K562 (cell line): ENCODE data around the gene MYO18A. TPM values are rescaled to one million over a fixed set of nuclear protein-coding genes. Genes with fewer than 3 reads are reported as not detected.

Source experiments
- ATAC-seq: fragments of 200-7000 bp; cut with Tn5 transposase; 3 replicates; pipeline ENCODE4 v1.9.1; 2020; ENCODE audit warnings: moderate library complexity
- BruUV-seq: library from RNA; stranded (reverse); fragments of 400-500 nt; replicated peaks from 2 replicates; lab custom pipeline; 2021; lab: Mats Ljungman, UMichigan
- CTCF ChIA-PET: fragments of 300-600 bp; formaldehyde crosslinking; extraction: SDS; loops from one replicate; lab custom pipeline; 2021; ENCODE audit warnings: low intra/inter-chr PET ratio; lab: Yijun Ruan, JAX
- POLR2A ChIA-PET: fragments of 300-600, 350-650 bp; sonication (Branson Sonifier 250); formaldehyde crosslinking; extraction: SDS; loops from one replicate; lab custom pipeline; 2021; ENCODE audit warnings: antibody characterized with exemption, inconsistent platforms; lab: Yijun Ruan, JAX
- DNase-seq, 4 experiments: peaks; one replicate each; pipeline versions ENCODE4 v3.0.0 to v3.0.0-alpha.2; 2011 to 2018; ENCODE audit warnings: low spot score in 3 of 4, mixed read lengths in 3 of 4; ENCODE audit errors: extremely low read depth in 1 of 4
- FAIRE-seq: peaks from 2 replicates; lab custom pipeline; 2011; peaks lifted over from hg19 to GRCh38; lab: Jason Lieb, UNC
- H2AFZ ChIP-seq: 2 replicates; pipeline ENCODE4 v1.6.0; 2011; ENCODE audit warnings: low read depth, low read length, control low read depth, inconsistent platforms
- H3K27ac ChIP-seq: fragments of 200-600 bp; 3 replicates; pipeline ENCODE4 v1.8.0; 2011; ENCODE audit warnings: low read depth, mild to moderate bottlenecking, control low read depth, inconsistent platforms, low read length, moderate library complexity, mixed read lengths; ENCODE audit errors: extremely low read depth
- H3K27me3 ChIP-seq, 2 experiments: fragments of 300-600 bp in 1 of 2; 2 replicates in 1 of 2; 3 replicates in 1 of 2; pipeline versions ENCODE4 v1.6.0 to v1.8.0; 2011; ENCODE audit warnings: inconsistent platforms in 2 of 2, low read length in 2 of 2, mild to moderate bottlenecking in 1 of 2, mixed read lengths in 1 of 2, moderate library complexity in 1 of 2; ENCODE audit not compliant: control insufficient read depth in 2 of 2, insufficient read depth in 2 of 2
- H3K36me3 ChIP-seq: fragments of 300-600 bp; 3 replicates; pipeline ENCODE4 v1.8.0; 2011; ENCODE audit warnings: mild to moderate bottlenecking, low read length, inconsistent platforms; ENCODE audit not compliant: control insufficient read depth, insufficient read depth
- H3K4me1 ChIP-seq, 2 experiments: fragments of 200-600 bp in 1 of 2; replicated peaks in 1 of 2; 2 replicates in 1 of 2; 3 replicates in 1 of 2; pipeline versions ENCODE4 v1.5.1 to v1.8.0; 2011; ENCODE audit warnings: inconsistent platforms in 2 of 2, low read length in 2 of 2, mild to moderate bottlenecking in 1 of 2, mixed read lengths in 1 of 2, moderate library complexity in 1 of 2; ENCODE audit not compliant: control insufficient read depth in 2 of 2, insufficient read depth in 2 of 2
- H3K4me2 ChIP-seq: 2 replicates; pipeline ENCODE4 v1.6.1; 2011; ENCODE audit warnings: low read length, control low read depth, inconsistent platforms, mixed read lengths; ENCODE audit not compliant: insufficient read depth
- H3K4me3 ChIP-seq: fragments of 200-600 bp; sonication (generic), shearing (Covaris generic); 2 replicates; pipeline ENCODE4 v1.5.1; 2016; ENCODE audit warnings: control low read depth, inconsistent platforms
- H3K79me2 ChIP-seq: fragments of 200-600 bp; 3 replicates; pipeline ENCODE4 v1.8.0; 2011; ENCODE audit warnings: low read length, inconsistent platforms; ENCODE audit not compliant: control insufficient read depth, insufficient read depth
- H3K9ac ChIP-seq, 2 experiments: 2 replicates each; pipeline versions ENCODE4 v1.6.0 to v1.6.1; 2011; ENCODE audit warnings: low read depth in 2 of 2, low read length in 2 of 2, control low read depth in 1 of 2, inconsistent platforms in 1 of 2, mild to moderate bottlenecking in 1 of 2, mixed read lengths in 1 of 2; ENCODE audit not compliant: insufficient read depth in 1 of 2
- H3K9me1 ChIP-seq: one replicate; pipeline ENCODE4 v1.6.0; 2011; ENCODE audit warnings: inconsistent platforms, mild to moderate bottlenecking, low read length, moderate library complexity; ENCODE audit not compliant: control insufficient read depth, insufficient read depth
- H3K9me3 ChIP-seq: replicated peaks from 2 replicates; pipeline ENCODE4 v1.5.1; 2011; ENCODE audit warnings: low read depth, low read length, inconsistent platforms; ENCODE audit not compliant: control insufficient read depth, insufficient read depth
- H4K20me1 ChIP-seq: replicated peaks from 2 replicates; pipeline ENCODE4 v1.6.1; 2011; ENCODE audit warnings: low read length, inconsistent platforms, mixed read lengths; ENCODE audit not compliant: control insufficient read depth, insufficient read depth
- DDX20 ChIP-seq: fragments of 450-650 bp; IDR thresholded peaks from 2 replicates; pipeline ENCODE4 v1.6.1; 2016; ENCODE audit warnings: missing genetic modification characterization, low read depth, mild to moderate bottlenecking, missing compliant biosample characterization, moderate library complexity
- ELK3 ChIP-seq: fragments of 450-650 bp; formaldehyde crosslinking; IDR thresholded peaks from 2 replicates; pipeline ENCODE4 v1.4.0; 2020; ENCODE audit warnings: mild to moderate bottlenecking
- FOXA1 ChIP-seq: fragments of 450-650 bp; IDR thresholded peaks from 2 replicates; pipeline ENCODE4 v1.6.1; 2016; ENCODE audit warnings: mild to moderate bottlenecking, borderline replicate concordance
- NFE2L1 ChIP-seq: fragments of 450-650 bp; IDR thresholded peaks from 2 replicates; pipeline ENCODE4 v1.6.1; 2016; ENCODE audit warnings: missing genetic modification characterization, low read depth, mild to moderate bottlenecking, missing compliant biosample characterization, moderate library complexity, borderline replicate concordance
- PRMT5 ChIP-seq: sonication (generic); formaldehyde crosslinking; IDR thresholded peaks from 2 replicates; pipeline ENCODE4 v1.5.0; 2020; ENCODE audit warnings: missing genetic modification reagents
- SRSF9 ChIP-seq: fragments of 200-400 bp; formaldehyde crosslinking; IDR thresholded peaks from 2 replicates; pipeline ENCODE4 v1.6.1; 2017; ENCODE audit warnings: low read depth, low read length, borderline replicate concordance
- TRIM28 ChIP-seq: fragments of 450-650 bp; IDR thresholded peaks from 2 replicates; pipeline ENCODE4 v1.6.1; 2017
- TSHZ1 ChIP-seq: fragments of 250-450 bp; sonication (Bioruptor Pico); IDR thresholded peaks from 2 replicates; pipeline ENCODE4 v1.4.0; 2020; ENCODE audit warnings: mild to moderate bottlenecking, moderate library complexity
- ZBTB49 ChIP-seq: sonication (generic); formaldehyde crosslinking; IDR thresholded peaks from 2 replicates; pipeline ENCODE4 v1.8.0; 2022; ENCODE audit warnings: missing genetic modification reagents, mild to moderate bottlenecking, borderline replicate concordance
- ZNF134 ChIP-seq: fragments of 250-450 bp; sonication (Bioruptor Pico); conservative IDR thresholded peaks from 2 replicates; pipeline ENCODE4 v1.4.0; 2020
- ZNF57 ChIP-seq: fragments of 450-650 bp; formaldehyde crosslinking; IDR thresholded peaks from 2 replicates; pipeline ENCODE4 v1.4.0; 2020; ENCODE audit warnings: mild to moderate bottlenecking, moderate library complexity
- ZNF584 ChIP-seq: fragments of 200-800 bp; sonication (Bioruptor generic); IDR thresholded peaks from 2 replicates; pipeline ENCODE4 v1.6.1; 2016; ENCODE audit warnings: low read depth, mild to moderate bottlenecking, missing genetic modification characterization, missing compliant biosample characterization
- ZNF695 ChIP-seq: fragments of 450-650 bp; formaldehyde crosslinking; IDR thresholded peaks from 2 replicates; pipeline ENCODE4 v1.4.0; 2020; ENCODE audit warnings: mild to moderate bottlenecking, moderate library complexity
- ZNF780A ChIP-seq: fragments of 250-450 bp; sonication (Bioruptor Pico); IDR thresholded peaks from 2 replicates; pipeline ENCODE4 v1.5.0; 2021; ENCODE audit warnings: mild to moderate bottlenecking
- WGBS: fragments of 100-300 bp; shearing (Covaris generic); methylation state at CpG from one replicate; pipeline ENCODE4 v1.1.6; 2016; ENCODE audit warnings: low coverage, mixed read lengths; ENCODE audit not compliant: insufficient coverage; ENCODE audit errors: missing lambda C conversion rate; 5-methylcytosine and 5-hydroxymethylcytosine counted together
- in situ Hi-C: fragments of 300-500 bp; cut with MboI; formaldehyde crosslinking; loops from 4 replicates; pipeline ENCODE4 v1.15.0; 2018; ENCODE audit warnings: inconsistent platforms, mixed read lengths
- intact Hi-C: fragments of 100-400 bp; cut with micrococcal nuclease; formaldehyde crosslinking; loops from 2 replicates; pipeline ENCODE4 v1.14.2; 2022
- polyA plus RNA-seq, 8 experiments: library from polyadenylated mRNA; depleted of rRNA in 4 of 8; stranded (reverse) in 5 of 8; unstranded in 3 of 8; fragments of >200 nt; fragmentation: Nextera tagmentation in 2 of 8; fragmentation: Illumina TruSeq in 1 of 8; extraction: Ambion mirVana in 2 of 8; extraction: Trizol in 1 of 8; gene quantifications; 2 replicates each; pipeline versions ENCODE4 v1.2.1 to v1.2.3, GENCODE V29; 2011 to 2014; ENCODE audit warnings: inconsistent platforms in 1 of 8, missing spikeins in 1 of 8
- total RNA-seq, 7 experiments: library from RNA; depleted of rRNA in 6 of 7; stranded (reverse); fragments of >200 nt in 6 of 7; fragmentation: Illumina TruSeq in 2 of 7; extraction: Trizol in 2 of 7; gene quantifications; 2 replicates each; pipeline versions ENCODE4 v1.2.1 to v1.2.3, GENCODE V29; 2011 to 2021; ENCODE audit warnings: low replicate concordance in 1 of 7
- TF ChIP-seq, protein P1 (sequence below): fragments of 250-450 bp; sonication (Bioruptor Pico); IDR thresholded peaks from 2 replicates; pipeline ENCODE4 v1.8.0; 2022; ENCODE audit warnings: inconsistent platforms

MYO18A gene
- total and polyA plus RNA-seq, 9 of the 15 experiments (the other 6 are each of a cell fraction or from before 2014, with no cell fraction given) = 2.5 to 65.4 (median 17.1) TPM

DNA sequence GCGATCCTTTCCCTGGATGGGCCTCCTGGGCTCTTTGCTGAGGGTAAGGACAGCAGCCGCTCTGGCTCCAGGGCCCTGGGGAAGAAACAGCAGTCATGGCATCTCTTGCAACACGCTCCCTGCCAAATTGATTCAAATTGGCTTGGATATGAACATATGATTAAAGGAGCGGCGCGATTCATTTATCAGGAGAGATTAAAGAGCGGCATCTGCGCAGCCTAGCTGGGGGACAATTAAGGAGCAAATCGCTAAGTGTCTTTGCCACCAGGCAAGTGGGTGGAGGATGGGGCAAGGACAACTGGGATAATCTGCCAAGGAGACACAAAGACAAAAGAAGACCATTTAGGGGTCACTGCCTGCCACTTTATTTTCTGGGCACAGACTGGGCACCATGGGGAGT, 109.4 kb downstream of the MYO18A start:
- Histone ChIP-seq H3K4me3 (no peak overlapping the region), H3K4me2 (no peak overlapping the region), H3K9me3 (no peaks in the 10 kb centered on the region), H3K9ac (no peak overlapping the region), H3K36me3 (no peaks in the 10 kb centered on the region), H3K4me1 (peaks cover 3% of the 10 kb centered on the region in 2 experiments; a peak in 1 of 5 replicates)
- ChIA-PET CTCF (no interaction called here), POLR2A (interaction anchor here (1.1 to 1.8 kb wide), 2 partner anchors 8 to 11 kb away, joined by 3 to 7 read pairs; no protein-coding TSS in a partner anchor)
- ATAC-seq (no peak), DNase-seq (no peak), FAIRE-seq (no peak)
- intact Hi-C loops = no loop called here
- 79% methylated on average over 9 of the region's 9 CpGs for WGBS
- no TSS peak for BruUV-seq
- in situ Hi-C loops = no loop called here
- no peak for TF ChIP-seq ZNF134 (CRISPR knock-in tag)
- no peak for TF ChIP-seq PRMT5
- no peak for TF ChIP-seq ZNF57 (CRISPR knock-in tag)
- TF ChIP-seq ZNF695 (CRISPR knock-in tag) = no peak
- no peak for TF ChIP-seq NFE2L1 (tag)
- no peak for TF ChIP-seq ZNF780A
- TF ChIP-seq ZNF584 (CRISPR knock-in tag) = no peak
- TF ChIP-seq SRSF9 = no peak
- no peak for TF ChIP-seq TSHZ1 (CRISPR knock-in tag)
- no peak for TF ChIP-seq ELK3 (CRISPR knock-in tag)
- TF ChIP-seq, protein P1, sequence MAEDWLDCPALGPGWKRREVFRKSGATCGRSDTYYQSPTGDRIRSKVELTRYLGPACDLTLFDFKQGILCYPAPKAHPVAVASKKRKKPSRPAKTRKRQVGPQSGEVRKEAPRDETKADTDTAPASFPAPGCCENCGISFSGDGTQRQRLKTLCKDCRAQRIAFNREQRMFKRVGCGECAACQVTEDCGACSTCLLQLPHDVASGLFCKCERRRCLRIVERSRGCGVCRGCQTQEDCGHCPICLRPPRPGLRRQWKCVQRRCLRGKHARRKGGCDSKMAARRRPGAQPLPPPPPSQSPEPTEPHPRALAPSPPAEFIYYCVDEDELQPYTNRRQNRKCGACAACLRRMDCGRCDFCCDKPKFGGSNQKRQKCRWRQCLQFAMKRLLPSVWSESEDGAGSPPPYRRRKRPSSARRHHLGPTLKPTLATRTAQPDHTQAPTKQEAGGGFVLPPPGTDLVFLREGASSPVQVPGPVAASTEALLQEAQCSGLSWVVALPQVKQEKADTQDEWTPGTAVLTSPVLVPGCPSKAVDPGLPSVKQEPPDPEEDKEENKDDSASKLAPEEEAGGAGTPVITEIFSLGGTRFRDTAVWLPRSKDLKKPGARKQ = no peak
- TF ChIP-seq FOXA1 = no peak
- no peak for TF ChIP-seq TRIM28
- no peak for TF ChIP-seq DDX20 (tag)
- TF ChIP-seq ZBTB49 (CRISPR knock-in tag) = no peak
- TF ChIP-seq, all 486 proteins: peak for 0
- H3K9me1 ChIP-seq = no peaks in the 10 kb centered on the region
- no peak overlapping the region for H2AFZ ChIP-seq
- H3K27me3 ChIP-seq = peaks cover 1 to 2% of the 10 kb centered on the region in 2 experiments; a peak in 3 of 5 replicates
- no peaks in the 10 kb centered on the region for H4K20me1 ChIP-seq
- no peaks in the 10 kb centered on the region for H3K79me2 ChIP-seq
- no peak overlapping the region for H3K27ac ChIP-seq
